SK-N-SH treated with all-trans-retinoic acid at 6 μM for 48 hours (cell line): Measurements from ENCODE around the gene LSAMP.

ENCODE experiments used
- ARNTL ChIP-seq: fragments of 450-650 bp; formaldehyde crosslinking; IDR thresholded peaks from 2 replicates; pipeline ENCODE4 v1.5.0; 2020; ENCODE audit warnings: low read depth, mild to moderate bottlenecking, moderate library complexity, borderline replicate concordance
- CSDC2 ChIP-seq: fragments of 250-450 bp; sonication (Bioruptor Pico); IDR thresholded peaks from 2 replicates; pipeline ENCODE4 v1.5.0; 2020; ENCODE audit warnings: mild to moderate bottlenecking, moderate library complexity
- ESRRG ChIP-seq: fragments of 250-450 bp; sonication (Bioruptor Pico); IDR thresholded peaks from 2 replicates; pipeline ENCODE4 v1.6.1; 2021; ENCODE audit warnings: mild to moderate bottlenecking
- PATZ1 ChIP-seq: fragments of 250-450 bp; sonication (Bioruptor Pico); IDR thresholded peaks from 2 replicates; pipeline ENCODE4 v1.8.0; 2020; ENCODE audit warnings: mild to moderate bottlenecking, moderate library complexity, borderline replicate concordance
- TCF4 ChIP-seq: fragments of 250-450 bp; sonication (Bioruptor Pico); IDR thresholded peaks from 2 replicates; pipeline ENCODE4 v1.8.0; 2021; ENCODE audit warnings: mild to moderate bottlenecking, moderate library complexity, borderline replicate concordance
- TOX ChIP-seq: fragments of 250-450 bp; sonication (Bioruptor Pico); IDR thresholded peaks from 2 replicates; pipeline ENCODE4 v1.8.0; 2021; ENCODE audit warnings: mild to moderate bottlenecking, moderate library complexity, borderline replicate concordance
- ZFP3 ChIP-seq: fragments of 250-450 bp; sonication (Bioruptor Pico); IDR thresholded peaks from 2 replicates; pipeline ENCODE4 v1.5.0; 2020; ENCODE audit warnings: mild to moderate bottlenecking, moderate library complexity
- ZFP30 ChIP-seq: fragments of 450-650 bp; formaldehyde crosslinking; IDR thresholded peaks from 2 replicates; pipeline ENCODE4 v1.5.0; 2022; ENCODE audit warnings: mild to moderate bottlenecking, moderate library complexity

- TF ChIP-seq ZFP3 (no peak), ZFP30 (CRISPR knock-in tag) (no peak), PATZ1 (CRISPR knock-in tag) (no peak), TCF4 (no peak), CSDC2 (no peak), ARNTL (CRISPR knock-in tag) (no peak), ESRRG (CRISPR knock-in tag) (no peak), TOX (CRISPR knock-in tag) (no peak)
Observed at GRCh38 chr3:115758076-115758763, 687.1 kb downstream of the LSAMP start.
